Effector memory CD8-positive, alpha-beta T cell (primary cell): ENCODE data around the gene TRAPPC2L.

Source experiments
- ATAC-seq: fragments of 150-1000 bp; cut with Tn5 transposase; replicated peaks from 2 replicates; pipeline ENCODE4 v1.10.0; 2021; ENCODE audit warnings: mild to moderate bottlenecking, moderate library complexity
- DNase-seq, 3 experiments: peaks; one replicate each; pipeline ENCODE4 v3.0.0; 2021
- H3K27ac Mint-ChIP-seq, 2 donors: one replicate each; pipeline ENCODE4 v1.8.0; 2022; ENCODE audit warnings: mild to moderate bottlenecking in 2 of 2, mixed read lengths in 2 of 2, moderate library complexity in 2 of 2
- H3K27me3 Mint-ChIP-seq, 2 donors: one replicate each; pipeline ENCODE4 v1.8.0; 2022; ENCODE audit warnings: mixed read lengths in 2 of 2
- H3K36me3 Mint-ChIP-seq: one replicate; pipeline ENCODE4 v1.8.0; 2022; ENCODE audit warnings: mild to moderate bottlenecking, moderate library complexity, mixed read lengths; ENCODE audit not compliant: insufficient read depth
- H3K4me1 Mint-ChIP-seq, 2 donors: one replicate each; pipeline ENCODE4 v1.8.0; 2022; ENCODE audit warnings: low read depth in 2 of 2, mixed read lengths in 2 of 2
- H3K4me3 Mint-ChIP-seq, 2 donors: one replicate each; pipeline ENCODE4 v1.8.0; 2022; ENCODE audit warnings: mild to moderate bottlenecking in 2 of 2, mixed read lengths in 2 of 2, moderate library complexity in 2 of 2
- H3K9me3 Mint-ChIP-seq, 2 donors: one replicate each; pipeline ENCODE4 v1.8.0; 2022; ENCODE audit warnings: mixed read lengths in 2 of 2

TRAPPC2L gene

GRCh38 chr16:88850531-88851199 lies 6.3 kb upstream of the TRAPPC2L start:
- Mint-ChIP-seq H3K4me3 (no peak overlapping the region), H3K36me3 (peaks cover 13% of the 10 kb centered on the region), H3K9me3 (no peaks in the 10 kb centered on the region), H3K4me1 (peaks cover 7% of the 10 kb centered on the region in 2 donors), H3K27me3 (no peaks in the 10 kb centered on the region), H3K27ac (no peak overlapping the region)
- DNase-seq (no peak), ATAC-seq (no peak)

- Mint-ChIP-seq H3K36me3 (peaks cover 14% of the 10 kb centered on the region), H3K27me3 (no peaks in the 10 kb centered on the region), H3K4me1 (peaks cover 7% of the 10 kb centered on the region in 2 donors), H3K4me3 (no peak overlapping the region), H3K9me3 (no peaks in the 10 kb centered on the region), H3K27ac (no peak overlapping the region)
- DNase-seq = no peak
- no peak for ATAC-seq
These were observed 5.3 kb upstream of the TRAPPC2L start for GRCh38 chr16:88851616-88852015.

GRCh38 chr16:88853325-88853941 lies 3.5 kb upstream of the TRAPPC2L start:
- Mint-ChIP-seq H3K36me3 (peaks cover 26% of the 10 kb centered on the region), H3K9me3 (no peaks in the 10 kb centered on the region), H3K27ac (peak overlapping the region in 1 of 2 donors; percentile 35), H3K27me3 (no peaks in the 10 kb centered on the region), H3K4me3 (no peak overlapping the region), H3K4me1 (peaks cover 18 to 19% of the 10 kb centered on the region in 2 donors)
- DNase-seq (no peak), ATAC-seq (no peak)

- H3K4me3 Mint-ChIP-seq = peak overlapping the region; percentile 72 to 77
- no peaks in the 10 kb centered on the region for H3K27me3 Mint-ChIP-seq
- no peaks in the 10 kb centered on the region for H3K9me3 Mint-ChIP-seq
- H3K36me3 Mint-ChIP-seq = peaks cover 22% of the 10 kb centered on the region
- DNase-seq (peak; percentile 16 to 29 (median 23)), ATAC-seq (peak; percentile 16)
- H3K27ac Mint-ChIP-seq = peak overlapping the region; percentile 16 to 77
- peaks cover 20 to 21% of the 10 kb centered on the region in 2 donors for H3K4me1 Mint-ChIP-seq
These were observed 2.4 kb upstream of the TRAPPC2L start for GRCh38 chr16:88854306-88855111.

- peak overlapping the region; percentile 72 to 77 for H3K4me3 Mint-ChIP-seq
- DNase-seq = no peak
- peak overlapping the region; percentile 16 to 77 for H3K27ac Mint-ChIP-seq
- ATAC-seq = no peak
- no peaks in the 10 kb centered on the region for H3K27me3 Mint-ChIP-seq
- peaks cover 20 to 21% of the 10 kb centered on the region in 2 donors for H3K4me1 Mint-ChIP-seq
- H3K9me3 Mint-ChIP-seq = no peaks in the 10 kb centered on the region
- H3K36me3 Mint-ChIP-seq = peaks cover 21% of the 10 kb centered on the region
These were observed 1.8 kb upstream of the TRAPPC2L start for GRCh38 chr16:88855176-88855575.

- no peaks in the 10 kb centered on the region for H3K9me3 Mint-ChIP-seq
- no peaks in the 10 kb centered on the region for H3K27me3 Mint-ChIP-seq
- peak overlapping the region; percentile 72 to 77 for H3K4me3 Mint-ChIP-seq
- ATAC-seq (no peak), DNase-seq (no peak)
- H3K27ac Mint-ChIP-seq = peak overlapping the region; percentile 35
- peaks cover 20% of the 10 kb centered on the region for H3K36me3 Mint-ChIP-seq
- H3K4me1 Mint-ChIP-seq = peaks cover 21 to 23% of the 10 kb centered on the region in 2 donors
These were observed 1.2 kb upstream of the TRAPPC2L start for GRCh38 chr16:88855736-88856121.

- Mint-ChIP-seq H3K27ac (peak overlapping the region; percentile 35 to 93), H3K4me3 (peak overlapping the region; percentile 96 to 98), H3K27me3 (no peaks in the 10 kb centered on the region), H3K36me3 (peaks cover 19% of the 10 kb centered on the region), H3K9me3 (no peaks in the 10 kb centered on the region), H3K4me1 (peaks cover 21 to 23% of the 10 kb centered on the region in 2 donors)
- DNase-seq (peak; percentile 7 to 27 (median 8)), ATAC-seq (peak; percentile 54)
These were observed 652 bp upstream of the TRAPPC2L start for GRCh38 chr16:88856122-88856827.

GRCh38 chr16:88857728-88858339 lies 907 bp downstream of the TRAPPC2L start:
- Mint-ChIP-seq H3K27ac (peak overlapping the region; percentile 82 to 93), H3K36me3 (peaks cover 21% of the 10 kb centered on the region), H3K9me3 (no peaks in the 10 kb centered on the region), H3K4me3 (peak overlapping the region; percentile 96 to 98), H3K27me3 (no peaks in the 10 kb centered on the region), H3K4me1 (peaks cover 21% of the 10 kb centered on the region in 2 donors)
- ATAC-seq = peak; percentile 54
- peak; percentile 62 to 65 (median 64) for DNase-seq

GRCh38 chr16:88859381-88860091 lies 2.6 kb downstream of the TRAPPC2L start:
- peaks cover 21% of the 10 kb centered on the region in 2 donors for H3K4me1 Mint-ChIP-seq
- no peak overlapping the region for H3K4me3 Mint-ChIP-seq
- H3K27ac Mint-ChIP-seq = no peak overlapping the region
- H3K36me3 Mint-ChIP-seq = peaks cover 21% of the 10 kb centered on the region
- DNase-seq = no peak
- no peak for ATAC-seq
- no peaks in the 10 kb centered on the region for H3K27me3 Mint-ChIP-seq
- no peaks in the 10 kb centered on the region for H3K9me3 Mint-ChIP-seq

- DNase-seq (no peak), ATAC-seq (no peak)
- Mint-ChIP-seq H3K27me3 (no peaks in the 10 kb centered on the region), H3K36me3 (peaks cover 21% of the 10 kb centered on the region), H3K4me1 (peaks cover 13 to 15% of the 10 kb centered on the region in 2 donors), H3K27ac (no peak overlapping the region), H3K4me3 (no peak overlapping the region), H3K9me3 (no peaks in the 10 kb centered on the region)
These were observed 4.4 kb downstream of the TRAPPC2L start for GRCh38 chr16:88861359-88861758.

GRCh38 chr16:88862968-88863367 lies 6.0 kb downstream of the TRAPPC2L start:
- Mint-ChIP-seq H3K27ac (no peak overlapping the region), H3K9me3 (no peaks in the 10 kb centered on the region), H3K4me3 (no peak overlapping the region), H3K27me3 (no peaks in the 10 kb centered on the region), H3K4me1 (peaks cover 7 to 9% of the 10 kb centered on the region in 2 donors), H3K36me3 (peaks cover 8% of the 10 kb centered on the region)
- DNase-seq (no peak), ATAC-seq (no peak)

- Mint-ChIP-seq H3K4me1 (peaks cover 2 to 4% of the 10 kb centered on the region in 2 donors), H3K27ac (no peak overlapping the region), H3K9me3 (no peaks in the 10 kb centered on the region), H3K4me3 (no peak overlapping the region), H3K36me3 (peaks cover 7% of the 10 kb centered on the region), H3K27me3 (peaks cover under 1 to 3% of the 10 kb centered on the region in 2 donors)
- DNase-seq = no peak
- no peak for ATAC-seq
These were observed 6.5 kb downstream of the TRAPPC2L start for GRCh38 chr16:88863426-88863825.
